Nephron (organoid): ENCODE results near the gene APOL6.

Source experiments
- H3K27ac Mint-ChIP-seq, 3 experiments: 2 replicates each; pipeline ENCODE4 v1.8.0; 2020; ENCODE audit warnings: mixed read lengths in 3 of 3, mild to moderate bottlenecking in 2 of 3, moderate library complexity in 1 of 3
- H3K27me3 Mint-ChIP-seq: 2 replicates; pipeline ENCODE4 v1.8.0; 2021; ENCODE audit warnings: low read depth, mild to moderate bottlenecking, moderate library complexity, mixed read lengths
- H3K36me3 Mint-ChIP-seq: 2 replicates; pipeline ENCODE4 v1.8.0; 2020; ENCODE audit warnings: low read depth, mixed read lengths
- H3K4me1 Mint-ChIP-seq: 2 replicates; pipeline ENCODE4 v1.8.0; 2020; ENCODE audit warnings: mixed read lengths
- H3K4me3 Mint-ChIP-seq, 3 experiments: 2 replicates each; pipeline ENCODE4 v1.8.0; 2020; ENCODE audit warnings: mild to moderate bottlenecking in 3 of 3, mixed read lengths in 3 of 3, moderate library complexity in 2 of 3
- H3K9me3 Mint-ChIP-seq: 2 replicates; pipeline ENCODE4 v1.8.0; 2020; ENCODE audit warnings: mixed read lengths
- CTCF ChIP-seq, 3 experiments: fragments of 200-600 bp; sonication (generic); IDR thresholded peaks; one replicate each; pipeline ENCODE4 v1.5.0; 2021; ENCODE audit warnings: antibody characterized with exemption in 3 of 3; ENCODE audit not compliant: unreplicated experiment in 3 of 3

The APOL6 gene

GRCh38 chr22:35681454-35682052 is 33.3 kb downstream of the APOL6 start:
- no peak for TF ChIP-seq CTCF (IDR thresholded peaks at IDR 0.05; ENCODE audit: unreplicated experiment in 3 of 3)
- no peak overlapping the region for H3K4me3 Mint-ChIP-seq
- H3K27me3 Mint-ChIP-seq = peaks cover 10% of the 10 kb centered on the region
- no peaks in the 10 kb centered on the region for H3K4me1 Mint-ChIP-seq
- H3K27ac Mint-ChIP-seq = no peak overlapping the region
- no peaks in the 10 kb centered on the region for H3K36me3 Mint-ChIP-seq
- peaks cover 2% of the 10 kb centered on the region for H3K9me3 Mint-ChIP-seq

- H3K4me1 Mint-ChIP-seq = no peaks in the 10 kb centered on the region
- H3K27me3 Mint-ChIP-seq = peaks cover 7% of the 10 kb centered on the region
- no peaks in the 10 kb centered on the region for H3K36me3 Mint-ChIP-seq
- no peak overlapping the region for H3K4me3 Mint-ChIP-seq
- peaks cover 3% of the 10 kb centered on the region for H3K9me3 Mint-ChIP-seq
- no peak overlapping the region for H3K27ac Mint-ChIP-seq
- TF ChIP-seq CTCF (IDR thresholded peaks at IDR 0.05; ENCODE audit: unreplicated experiment in 3 of 3) = no peak
Measured at GRCh38 chr22:35683560-35683959, 35.3 kb downstream of the APOL6 start.

- Mint-ChIP-seq H3K9me3 (peaks cover 3% of the 10 kb centered on the region), H3K36me3 (no peaks in the 10 kb centered on the region), H3K4me3 (no peak overlapping the region), H3K4me1 (no peaks in the 10 kb centered on the region), H3K27me3 (peaks cover 7% of the 10 kb centered on the region), H3K27ac (no peak overlapping the region)
- TF ChIP-seq CTCF (IDR thresholded peaks at IDR 0.05; ENCODE audit: unreplicated experiment in 3 of 3) = no peak
Measured at GRCh38 chr22:35684270-35684700, 36.0 kb downstream of the APOL6 start.

- Mint-ChIP-seq H3K4me1 (no peaks in the 10 kb centered on the region), H3K27me3 (peaks cover 7% of the 10 kb centered on the region), H3K4me3 (no peak overlapping the region), H3K36me3 (no peaks in the 10 kb centered on the region), H3K9me3 (peaks cover 3% of the 10 kb centered on the region), H3K27ac (no peak overlapping the region)
- TF ChIP-seq CTCF (IDR thresholded peaks at IDR 0.05; ENCODE audit: unreplicated experiment in 3 of 3) = no peak
Measured at GRCh38 chr22:35684732-35685131, 36.5 kb downstream of the APOL6 start.

- no peak overlapping the region for H3K4me3 Mint-ChIP-seq
- no peak for TF ChIP-seq CTCF (IDR thresholded peaks at IDR 0.05; ENCODE audit: unreplicated experiment in 3 of 3)
- H3K36me3 Mint-ChIP-seq = no peaks in the 10 kb centered on the region
- no peaks in the 10 kb centered on the region for H3K4me1 Mint-ChIP-seq
- H3K9me3 Mint-ChIP-seq = peaks cover 3% of the 10 kb centered on the region
- H3K27ac Mint-ChIP-seq = no peak overlapping the region
- H3K27me3 Mint-ChIP-seq = peaks cover 8% of the 10 kb centered on the region
Measured at GRCh38 chr22:35685731-35686130, 37.5 kb downstream of the APOL6 start.

- Mint-ChIP-seq H3K9me3 (peaks cover 3% of the 10 kb centered on the region), H3K4me1 (no peaks in the 10 kb centered on the region), H3K27me3 (peaks cover 11% of the 10 kb centered on the region), H3K4me3 (no peak overlapping the region), H3K36me3 (no peaks in the 10 kb centered on the region), H3K27ac (no peak overlapping the region)
- TF ChIP-seq CTCF (IDR thresholded peaks at IDR 0.05; ENCODE audit: unreplicated experiment in 3 of 3) = no peak
Measured at GRCh38 chr22:35686298-35686697, 38.1 kb downstream of the APOL6 start.
